ENCODE measurements around the gene ZNF148.

Gene ZNF148

DNA sequence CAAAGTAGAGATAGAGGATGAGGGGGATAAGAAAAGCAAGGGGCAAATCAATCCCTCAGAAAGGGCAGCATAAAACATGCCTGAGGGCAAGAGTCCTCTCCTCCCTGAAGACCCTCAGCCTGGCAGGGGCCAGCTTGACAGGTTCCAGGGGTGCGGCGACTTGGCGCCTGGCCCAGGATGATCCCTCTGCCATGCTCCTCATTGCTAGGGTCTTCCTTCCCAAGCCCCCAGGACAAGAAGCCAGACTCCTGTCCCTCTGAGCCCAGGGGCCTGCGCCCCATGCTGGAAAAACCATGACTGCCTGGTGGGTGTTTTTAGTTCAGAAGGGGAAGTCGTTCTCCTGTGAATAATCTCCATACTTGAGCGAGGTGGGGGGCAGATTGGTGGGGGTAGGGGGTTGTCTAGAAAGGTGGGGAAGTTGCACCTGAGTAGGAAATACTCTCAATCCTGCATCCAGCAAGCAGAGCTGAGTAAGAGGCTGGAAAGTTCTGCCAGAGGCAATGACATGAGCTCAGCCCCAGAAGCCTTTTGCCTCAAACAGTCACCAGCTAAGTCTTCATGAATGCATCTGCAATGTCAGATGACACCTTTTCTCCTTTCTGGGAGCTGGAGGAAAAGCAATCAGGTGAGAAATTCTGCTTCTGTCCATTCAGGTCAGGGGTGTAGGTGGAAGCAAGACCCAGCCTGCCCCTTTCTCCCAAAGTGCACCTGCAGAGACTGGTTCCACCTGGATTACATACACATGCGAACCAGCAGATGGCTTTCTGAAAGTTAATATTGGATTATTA, 180.9 kb downstream of the ZNF148 start:
- no peak for DNase-seq (ENCODE audit: insufficient read length, low spot score)
- no peak for FAIRE-seq

DNA sequence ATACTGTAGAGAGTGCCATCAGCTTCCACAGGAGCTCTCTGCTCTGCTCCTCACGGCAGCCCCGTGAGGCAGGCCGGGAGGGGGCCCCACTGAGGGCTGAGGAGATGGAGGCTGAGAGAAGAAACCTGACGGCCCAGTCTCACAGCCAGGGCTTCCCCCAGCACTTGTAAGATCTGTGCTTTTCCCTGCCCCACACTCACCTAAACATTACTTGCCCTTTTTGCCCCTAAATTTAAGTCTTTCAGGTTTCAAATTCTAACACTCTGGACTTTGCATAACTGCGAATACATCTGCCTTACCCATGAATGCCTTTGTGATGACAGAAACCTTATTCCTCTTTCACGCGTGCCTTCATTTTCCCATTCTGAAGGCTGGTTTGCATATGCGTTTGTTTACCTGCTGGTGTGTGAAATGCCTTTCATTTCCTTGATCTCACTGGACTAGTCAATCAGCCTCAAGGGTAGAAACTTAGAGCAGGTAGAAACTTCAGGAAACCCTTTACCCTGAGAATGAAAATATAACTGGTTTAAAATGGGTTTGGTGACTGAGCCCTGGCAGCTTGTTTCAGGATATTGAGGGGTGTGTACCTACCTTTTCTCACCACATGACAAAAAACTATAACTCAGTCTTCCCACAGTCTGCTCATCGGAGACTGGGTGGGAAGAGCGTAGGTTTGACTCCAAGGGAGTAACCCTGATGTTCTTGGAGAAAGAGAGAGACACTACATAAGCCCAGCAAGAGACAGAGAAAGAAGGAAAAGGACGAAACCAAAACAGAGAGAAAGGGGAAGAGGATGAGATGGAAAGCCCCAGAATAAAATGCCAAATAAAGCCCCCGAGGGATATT, 182.7 kb downstream of the ZNF148 start:
- no peak for FAIRE-seq
- DNase-seq (ENCODE audit: insufficient read length, low spot score): no peak

DNA sequence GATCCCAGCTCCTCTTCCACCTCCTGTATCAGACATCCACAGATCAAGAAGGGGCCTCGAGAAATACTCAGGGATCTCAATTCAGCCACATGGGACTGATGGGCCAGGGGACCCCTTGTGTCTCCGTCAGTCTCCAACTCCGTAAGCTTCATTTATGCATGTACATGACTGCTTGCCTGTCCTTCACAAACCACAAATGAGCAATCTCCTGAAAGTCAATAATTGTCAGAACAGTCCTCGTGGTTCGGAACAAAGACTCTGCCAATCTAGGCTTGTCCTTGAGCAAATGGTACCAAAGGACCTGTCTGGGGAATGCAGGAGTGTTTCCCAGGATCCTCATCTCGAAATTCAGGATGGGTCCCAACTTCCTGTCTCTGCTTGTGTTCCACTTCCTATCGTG, 183.4 kb downstream of the ZNF148 start:
- DNase-seq (ENCODE audit: insufficient read length, low spot score) (no peak), FAIRE-seq (no peak)

DNA sequence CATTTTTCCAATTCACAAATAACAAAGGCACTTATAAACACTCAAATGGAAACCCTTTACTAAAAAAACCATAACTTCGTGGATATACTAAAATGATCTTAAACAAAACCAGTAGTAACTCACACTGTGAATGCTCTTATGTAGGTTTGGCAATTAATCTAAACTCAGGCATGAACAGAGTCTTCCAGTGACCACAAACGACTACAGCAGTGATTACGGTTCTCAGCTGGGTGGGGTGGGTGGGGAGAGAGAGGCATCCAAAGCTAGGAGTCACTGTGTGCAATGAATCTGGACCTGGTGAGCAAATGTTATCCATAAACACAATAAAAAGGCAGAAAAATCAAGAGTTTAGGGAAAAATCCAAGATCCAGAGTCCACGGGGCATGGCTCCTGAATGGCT, 183.9 kb downstream of the ZNF148 start:
- DNase-seq (ENCODE audit: insufficient read length, low spot score) (no peak), FAIRE-seq (no peak)

DNA sequence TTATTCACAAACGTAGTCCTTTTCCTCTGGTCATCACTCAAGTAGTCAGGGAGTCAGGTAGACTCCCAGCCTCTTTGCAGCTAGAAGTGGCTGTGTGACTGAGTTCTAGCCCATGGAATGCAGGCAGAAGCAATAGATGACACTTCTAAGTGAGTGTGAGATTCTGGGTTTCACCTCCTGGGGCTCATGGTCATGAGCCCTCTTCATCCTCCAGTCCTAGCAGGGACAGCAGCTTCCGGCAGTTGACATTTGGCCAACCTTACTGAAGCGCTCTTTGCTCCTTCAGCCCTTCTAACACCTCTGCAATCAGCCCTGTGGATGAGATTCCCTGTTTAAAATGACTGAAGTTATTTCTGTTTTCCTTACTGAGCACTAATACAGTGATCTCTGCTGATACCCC, 184.3 kb downstream of the ZNF148 start:
- FAIRE-seq: no peak

DNA sequence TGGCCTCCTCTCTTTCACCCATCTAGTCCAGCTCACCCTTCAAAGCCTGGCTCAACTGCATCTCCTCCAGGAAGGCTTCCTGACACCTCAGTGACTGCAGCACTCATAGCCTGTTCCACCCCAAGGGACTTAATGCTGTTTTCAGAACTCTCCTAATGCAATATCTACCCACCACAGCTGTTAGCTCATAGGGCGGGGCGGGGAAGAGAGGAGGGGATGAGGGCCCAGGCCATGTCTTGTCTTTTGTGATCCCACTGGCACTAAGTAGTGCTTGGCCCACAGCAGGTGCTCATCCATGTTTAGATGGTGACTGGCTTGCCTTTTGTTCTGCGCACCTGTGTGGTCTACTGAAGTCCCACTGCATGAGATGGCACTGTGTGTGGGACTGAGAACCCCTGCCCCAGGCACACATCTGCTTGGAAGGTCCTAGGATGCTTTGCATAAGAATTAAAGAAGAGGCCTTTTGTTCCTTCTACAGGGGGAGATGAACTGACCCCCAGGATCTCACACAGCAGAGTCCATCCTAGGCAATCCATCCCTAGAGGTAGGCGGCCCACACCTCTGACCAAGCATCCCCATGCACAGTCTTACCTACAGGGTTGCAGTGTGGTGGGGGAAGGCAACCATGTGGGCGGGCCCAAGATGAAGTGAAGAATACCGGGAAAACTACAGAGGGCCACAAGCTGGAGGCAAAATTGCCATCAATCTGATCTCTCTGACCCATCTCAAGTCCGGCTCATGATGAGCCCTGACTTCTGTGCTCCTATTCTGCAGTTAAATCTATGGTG, 185.6 kb downstream of the ZNF148 start:
- FAIRE-seq (no peak), DNase-seq (ENCODE audit: insufficient read length, low spot score) (no peak)

More for the DNA sequence above, 184.3 kb downstream of the ZNF148 start:
- DNase-seq (ENCODE audit: insufficient read length, low spot score): no peak

DNA sequence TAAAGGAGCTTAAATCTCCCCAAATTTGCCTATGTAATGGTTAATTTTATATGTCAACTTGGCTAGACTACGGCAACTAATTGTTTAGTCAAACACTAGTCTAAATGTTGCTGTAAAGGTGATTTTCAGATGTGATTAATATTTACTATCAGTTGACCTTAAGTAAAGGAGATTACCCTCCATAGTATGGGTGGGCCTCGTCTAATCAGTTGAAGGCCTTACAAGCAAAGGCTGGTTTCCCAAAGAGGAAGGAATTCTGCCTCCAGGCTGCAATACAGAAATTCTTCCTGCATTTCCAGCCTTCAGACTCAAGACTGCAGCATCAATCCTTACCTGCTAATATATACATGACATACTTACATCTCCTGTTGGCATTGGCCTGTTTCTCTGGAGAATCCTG, 186.2 kb downstream of the ZNF148 start:
- FAIRE-seq: no peak
- DNase-seq (ENCODE audit: insufficient read length, low spot score): no peak

DNA sequence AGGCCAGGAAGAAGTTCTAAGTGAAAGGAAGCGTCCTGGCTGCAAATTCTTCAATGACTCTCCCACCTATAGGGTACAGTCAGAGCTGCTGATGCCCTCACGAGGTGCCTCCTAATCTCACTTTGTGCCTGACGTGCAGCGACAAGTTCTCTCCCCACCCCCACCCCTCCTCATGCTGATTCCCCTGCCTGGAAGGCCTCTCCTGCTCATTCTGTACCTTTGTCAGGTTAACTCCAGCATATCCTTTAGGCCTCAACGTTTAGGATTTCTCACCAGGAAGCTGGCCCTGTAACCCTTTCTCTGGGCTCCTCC, 187.6 kb downstream of the ZNF148 start:
- no peak for DNase-seq (ENCODE audit: insufficient read length, low spot score)
- FAIRE-seq: no peak

DNA sequence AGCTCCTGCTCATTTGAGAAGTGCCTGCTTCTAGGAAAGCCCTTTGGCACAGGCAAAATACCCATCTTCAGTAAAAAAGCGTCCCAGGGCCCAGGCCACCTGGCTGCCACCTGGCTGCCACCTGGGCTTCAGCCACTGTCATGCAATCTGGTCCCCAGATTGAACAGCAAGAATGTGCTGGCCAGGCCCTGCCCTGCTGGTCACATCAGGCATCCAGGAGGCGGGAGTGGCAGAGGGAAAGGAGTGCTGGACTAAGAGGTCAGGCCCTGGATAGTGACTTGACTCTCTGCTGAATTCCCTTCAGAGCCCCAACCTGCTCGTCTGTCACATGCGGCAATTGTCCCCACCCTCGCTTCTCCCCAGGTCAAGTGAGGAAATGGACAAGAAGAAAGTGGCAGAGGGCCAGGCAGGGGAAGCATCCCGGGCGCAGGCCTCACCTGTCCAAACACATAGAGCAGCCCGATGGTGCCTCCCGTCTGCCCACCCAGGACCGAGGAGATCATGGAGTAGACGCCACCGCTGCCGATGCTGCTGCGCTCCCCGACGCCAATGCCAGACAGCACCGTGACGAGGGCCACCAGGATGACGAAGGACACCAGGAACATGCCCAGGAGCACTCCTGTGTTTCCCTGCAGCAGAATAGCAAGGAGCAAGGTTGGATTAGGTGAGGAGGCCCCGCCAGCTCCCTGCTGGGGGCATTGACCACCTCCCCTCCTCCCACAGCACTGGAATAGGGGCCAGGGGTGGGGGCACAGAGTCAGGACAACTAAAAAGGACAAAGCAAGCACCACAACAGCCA, 188.1 kb downstream of the ZNF148 start:
- FAIRE-seq (no peak), DNase-seq (ENCODE audit: insufficient read length, low spot score) (no peak)

DNA sequence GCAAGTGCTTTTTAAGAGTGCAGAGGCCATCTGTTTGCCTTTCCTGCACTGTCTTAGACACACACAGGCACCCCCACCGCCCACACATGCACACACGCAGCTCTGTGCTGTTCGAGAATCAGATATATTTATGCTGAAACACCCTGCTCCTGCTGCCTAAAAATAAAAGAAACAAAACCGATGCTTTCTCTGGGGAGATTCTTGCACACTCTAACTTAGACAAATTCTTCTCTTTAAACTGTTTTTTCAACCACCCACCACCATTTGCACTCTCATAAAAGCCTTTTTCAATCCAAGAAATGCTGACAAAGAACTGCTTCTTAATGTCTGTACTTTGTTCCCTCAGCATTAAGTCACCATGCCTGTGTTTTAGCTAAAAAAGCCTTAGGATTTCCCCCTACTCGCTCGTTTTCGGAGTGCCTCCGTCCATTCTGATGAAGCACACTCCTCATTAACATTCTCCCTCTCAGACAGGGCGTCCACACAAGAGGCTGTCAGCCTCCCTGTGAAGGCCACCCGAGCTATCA, 188.8 kb downstream of the ZNF148 start:
- DNase-seq (ENCODE audit: insufficient read length, low spot score) (no peak), FAIRE-seq (no peak)

DNA sequence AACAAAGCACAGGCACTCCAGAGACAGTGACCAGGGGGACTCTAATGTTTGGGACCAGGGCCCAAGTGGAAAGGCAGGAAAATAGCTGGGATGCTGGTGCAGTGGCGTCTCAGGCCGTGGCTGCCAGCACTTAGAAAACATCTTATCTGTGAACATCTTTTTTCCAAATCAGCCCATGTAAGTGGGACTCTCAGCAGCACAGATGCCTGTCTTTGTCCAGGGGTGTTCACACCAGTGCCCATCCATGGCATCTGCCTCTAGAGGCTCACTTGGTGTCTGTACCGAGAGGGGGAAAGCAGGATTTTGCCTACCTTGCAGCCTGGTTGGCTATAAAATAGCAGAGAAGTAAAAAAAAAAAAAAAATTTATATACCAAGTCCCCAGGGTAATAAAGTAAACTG, 189.3 kb downstream of the ZNF148 start:
- DNase-seq (ENCODE audit: insufficient read length, low spot score) (no peak), FAIRE-seq (no peak)

DNA sequence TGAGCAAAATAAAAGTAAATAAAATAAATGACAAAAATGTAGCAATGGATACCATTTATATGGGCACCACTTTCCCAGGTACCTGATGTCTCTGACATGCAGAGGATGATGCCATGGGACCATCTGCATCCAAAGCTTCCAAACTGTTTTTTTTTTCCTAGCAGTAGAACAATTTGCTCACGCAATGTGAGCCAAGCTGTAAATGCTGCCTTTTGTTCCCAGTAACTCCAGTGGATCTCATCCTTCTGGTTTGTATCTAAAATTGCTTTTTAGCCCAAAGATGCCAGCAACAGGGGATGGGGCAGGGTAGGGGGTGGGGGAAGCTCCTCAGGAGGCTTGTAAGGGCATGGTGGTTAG, 195.3 kb downstream of the ZNF148 start:
- FAIRE-seq: no peak

DNA sequence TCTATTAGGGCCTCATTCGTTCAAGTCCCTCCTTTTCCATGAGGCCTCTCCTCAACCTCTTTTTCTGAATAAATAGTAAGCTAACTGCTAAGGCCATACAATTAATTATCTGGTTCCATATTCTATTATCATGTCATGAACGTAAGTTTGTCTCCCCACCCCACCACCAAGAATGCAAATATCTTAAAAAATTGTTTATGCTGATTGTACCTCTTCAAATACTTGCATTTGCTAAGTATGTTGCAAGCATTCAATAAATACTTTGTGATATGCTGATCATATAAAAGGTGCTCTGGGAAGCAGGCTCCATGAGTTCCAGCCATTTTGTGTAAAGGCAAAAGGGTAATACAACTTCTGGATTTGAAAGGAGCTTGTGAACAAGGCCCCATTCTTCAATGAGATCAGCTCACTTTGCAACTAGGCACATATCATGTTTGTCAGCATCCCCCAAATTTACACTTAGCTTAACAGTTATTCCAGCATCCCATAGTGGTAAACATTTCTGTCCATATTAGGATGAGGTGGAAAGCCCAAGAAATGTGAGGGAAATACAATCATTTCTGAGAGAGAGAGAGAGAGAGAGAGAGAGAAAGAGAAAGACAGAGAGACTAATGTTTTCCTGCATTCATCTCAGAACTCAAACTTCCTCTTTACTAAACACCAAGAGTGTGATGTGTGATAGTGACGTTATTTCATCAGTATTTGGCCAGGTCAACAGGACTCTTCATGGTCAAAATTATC, 195.8 kb downstream of the ZNF148 start:
- FAIRE-seq: no peak

More for the DNA sequence above, 195.3 kb downstream of the ZNF148 start:
- DNase-seq (ENCODE audit: insufficient read length, low spot score): no peak

DNA sequence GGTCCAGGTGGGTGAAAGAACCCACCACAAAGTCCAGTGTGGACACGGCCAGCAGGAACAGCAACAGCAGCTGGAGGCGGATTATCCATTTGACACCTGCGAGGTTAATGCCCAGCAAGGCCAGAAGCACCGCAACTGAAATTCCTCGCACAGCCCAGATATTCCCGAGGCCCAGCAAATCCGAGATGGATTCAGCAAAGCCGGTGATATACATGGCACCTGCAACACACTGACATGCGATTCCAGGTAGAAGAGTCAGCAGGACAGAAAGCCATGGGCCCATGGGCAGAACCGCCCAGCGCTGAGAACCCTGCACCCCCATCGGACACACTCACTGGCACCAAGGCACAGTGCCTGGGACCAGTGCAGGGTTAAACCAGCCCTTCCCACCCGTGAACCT, 197.4 kb downstream of the ZNF148 start:
- FAIRE-seq (no peak), DNase-seq (ENCODE audit: insufficient read length, low spot score) (no peak)

More for the DNA sequence above, 195.8 kb downstream of the ZNF148 start:
- DNase-seq (ENCODE audit: insufficient read length, low spot score): no peak

Measured in HTR-8/SVneo (cell line).